ENCODE data around the gene ANKS1B.

GRCh38 chr12:98698603-98699463 is 1285.9 kb downstream of the ANKS1B start:
- TF ChIP-seq CREB5 (CRISPR knock-in tag; IDR thresholded peaks at IDR 0.05; ENCODE audit: low read depth), result no peak
- TF ChIP-seq PATZ1 (CRISPR knock-in tag; IDR thresholded peaks at IDR 0.05; ENCODE audit: borderline replicate concordance), result no peak
- no peak for TF ChIP-seq ZNF70 (CRISPR knock-in tag; IDR thresholded peaks at IDR 0.05)
- no peak for TF ChIP-seq ISL1 (CRISPR knock-in tag; IDR thresholded peaks at IDR 0.05)
- TF ChIP-seq BACH2 (CRISPR knock-in tag; IDR thresholded peaks at IDR 0.05; ENCODE audit: borderline replicate concordance), result no peak
- TF ChIP-seq ZFP30 (CRISPR knock-in tag; IDR thresholded peaks at IDR 0.05), result no peak
- TF ChIP-seq, protein P1, sequence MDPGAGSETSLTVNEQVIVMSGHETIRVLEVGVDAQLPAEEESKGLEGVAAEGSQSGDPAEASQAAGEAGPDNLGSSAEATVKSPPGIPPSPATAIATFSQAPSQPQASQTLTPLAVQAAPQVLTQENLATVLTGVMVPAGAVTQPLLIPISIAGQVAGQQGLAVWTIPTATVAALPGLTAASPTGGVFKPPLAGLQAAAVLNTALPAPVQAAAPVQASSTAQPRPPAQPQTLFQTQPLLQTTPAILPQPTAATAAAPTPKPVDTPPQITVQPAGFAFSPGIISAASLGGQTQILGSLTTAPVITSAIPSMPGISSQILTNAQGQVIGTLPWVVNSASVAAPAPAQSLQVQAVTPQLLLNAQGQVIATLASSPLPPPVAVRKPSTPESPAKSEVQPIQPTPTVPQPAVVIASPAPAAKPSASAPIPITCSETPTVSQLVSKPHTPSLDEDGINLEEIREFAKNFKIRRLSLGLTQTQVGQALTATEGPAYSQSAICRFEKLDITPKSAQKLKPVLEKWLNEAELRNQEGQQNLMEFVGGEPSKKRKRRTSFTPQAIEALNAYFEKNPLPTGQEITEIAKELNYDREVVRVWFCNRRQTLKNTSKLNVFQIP (CRISPR knock-in tag; IDR thresholded peaks at IDR 0.05; ENCODE audit: borderline replicate concordance, low read depth), result no peak
- no peak for TF ChIP-seq SNAI2 (CRISPR knock-in tag; IDR thresholded peaks at IDR 0.05)
- no peak for TF ChIP-seq ZC3H10 (CRISPR knock-in tag; IDR thresholded peaks at IDR 0.05)
- no peak for TF ChIP-seq RARB (CRISPR knock-in tag; IDR thresholded peaks at IDR 0.05)
- no peak for TF ChIP-seq OSR1 (CRISPR knock-in tag; IDR thresholded peaks at IDR 0.05)
